ENCODE measurements around the gene TNFRSF18.
"Not testable (repeated sequence)": the region's sequence is repeated elsewhere in the genome, so short reads cannot be mapped to it uniquely, and the experiment has no call there.

The TNFRSF18 gene

GRCh38 chr1:1206376-1206965 lies at the start of gene TNFRSF18:
Gene TNFRSF18 (minus strand): TSS chr1:1206592. CDS start chr1:1206571, 21 bp downstream.
- in situ Hi-C loops (cut with HindIII; ENCODE audit: low sequenced_read_pairs) = no loop called here

GRCh38 chr1:1255611-1256010 lies 49.2 kb upstream of the TNFRSF18 start:
- in situ Hi-C loops (cut with HindIII; ENCODE audit: low sequenced_read_pairs) = no loop called here

- in situ Hi-C loops (cut with HindIII; ENCODE audit: low sequenced_read_pairs) = no loop called here
These were observed 48.7 kb upstream of the TNFRSF18 start for GRCh38 chr1:1255078-1255477.

GRCh38 chr1:1254667-1254998 lies 48.2 kb upstream of the TNFRSF18 start:
- in situ Hi-C loops (cut with HindIII; ENCODE audit: low sequenced_read_pairs) = no loop called here

- in situ Hi-C loops (cut with HindIII; ENCODE audit: low sequenced_read_pairs) = no loop called here
These were observed 47.7 kb upstream of the TNFRSF18 start for GRCh38 chr1:1253972-1254666.

GRCh38 chr1:1253314-1253713 lies 46.9 kb upstream of the TNFRSF18 start:
- in situ Hi-C loops (cut with HindIII; ENCODE audit: low sequenced_read_pairs) = no loop called here

- in situ Hi-C loops (cut with HindIII; ENCODE audit: low sequenced_read_pairs) = no loop called here
These were observed 44.4 kb upstream of the TNFRSF18 start for GRCh38 chr1:1250786-1251284.

- in situ Hi-C loops (cut with HindIII; ENCODE audit: low sequenced_read_pairs) = not testable (repeated sequence)
These were observed 41.9 kb upstream of the TNFRSF18 start for GRCh38 chr1:1248009-1248913.

- in situ Hi-C loops (cut with HindIII; ENCODE audit: low sequenced_read_pairs) = no loop called here
These were observed 41.0 kb upstream of the TNFRSF18 start for GRCh38 chr1:1247341-1247913.

- in situ Hi-C loops (cut with HindIII; ENCODE audit: low sequenced_read_pairs) = no loop called here
These were observed 40.4 kb upstream of the TNFRSF18 start, which contains the start of gene C1QTNF12 for GRCh38 chr1:1246577-1247340. Gene C1QTNF12 (minus strand): TSS chr1:1246722. CDS start chr1:1246690, 32 bp downstream.

GRCh38 chr1:1245817-1246576 lies 39.6 kb upstream of the TNFRSF18 start:
- in situ Hi-C loops (cut with HindIII; ENCODE audit: low sequenced_read_pairs) = no loop called here

GRCh38 chr1:1245178-1245816 lies 38.9 kb upstream of the TNFRSF18 start:
- in situ Hi-C loops (cut with HindIII; ENCODE audit: low sequenced_read_pairs) = no loop called here

- in situ Hi-C loops (cut with HindIII; ENCODE audit: low sequenced_read_pairs) = no loop called here
These were observed 37.9 kb upstream of the TNFRSF18 start for GRCh38 chr1:1244192-1244811.

- in situ Hi-C loops (cut with HindIII; ENCODE audit: low sequenced_read_pairs) = no loop called here
These were observed 37.4 kb upstream of the TNFRSF18 start for GRCh38 chr1:1243807-1244191.

GRCh38 chr1:1243266-1243660 lies 36.9 kb upstream of the TNFRSF18 start:
- in situ Hi-C loops (cut with HindIII; ENCODE audit: low sequenced_read_pairs) = no loop called here

GRCh38 chr1:1242461-1243265 lies 36.3 kb upstream of the TNFRSF18 start:
- in situ Hi-C loops (cut with HindIII; ENCODE audit: low sequenced_read_pairs) = no loop called here

GRCh38 chr1:1241588-1242219 lies 35.3 kb upstream of the TNFRSF18 start:
- in situ Hi-C loops (cut with HindIII; ENCODE audit: low sequenced_read_pairs) = no loop called here
